SK-N-SH (cell line): ENCODE results near the gene COLEC12. TPM values are rescaled to one million over a fixed set of nuclear protein-coding genes. Genes with fewer than 3 reads are reported as not detected.

ENCODE experiments used
- CTCF ChIA-PET: fragments of 300-600, 350-600 bp; formaldehyde crosslinking; extraction: SDS; loops from one replicate; lab custom pipeline; 2021; lab: Yijun Ruan, JAX
- POLR2A ChIA-PET: fragments of 350-600 bp; sonication (Branson Sonifier 250); formaldehyde crosslinking; extraction: SDS; loops from one replicate; lab custom pipeline; 2020; ENCODE audit warnings: antibody characterized with exemption, inconsistent platforms; lab: Yijun Ruan, JAX
- DNase-seq: peaks from one replicate; pipeline ENCODE4 v3.0.0; 2012
- H2AFZ ChIP-seq: fragments of 200-600 bp; sonication (generic); 2 replicates; pipeline ENCODE4 v1.8.1; 2016; ENCODE audit warnings: antibody characterized with exemption, mild to moderate bottlenecking, low read depth
- H3F3A ChIP-seq: fragments of 200-600 bp; sonication (generic); replicated peaks from 2 replicates; pipeline ENCODE3; 2016; ENCODE audit warnings: antibody characterized with exemption, mild to moderate bottlenecking; ENCODE audit not compliant: insufficient read depth
- H3K27ac ChIP-seq, 2 experiments: fragments of 200-500 bp in 1 of 2; fragments of 200-600 bp in 1 of 2; sonication (Bioruptor generic) in 1 of 2; sonication (generic), shearing (Covaris generic) in 1 of 2; 2 replicates each; pipeline versions ENCODE4 v1.5.1 to v1.6.1; 2014 to 2016; ENCODE audit warnings: low read depth in 2 of 2, inconsistent platforms in 1 of 2, low read length in 1 of 2, mild to moderate bottlenecking in 1 of 2, mixed read lengths in 1 of 2
- H3K27me3 ChIP-seq: fragments of 200-600 bp; sonication (generic), shearing (Covaris generic); 2 replicates; pipeline ENCODE4 v1.6.1; 2016; ENCODE audit warnings: mixed run types; ENCODE audit not compliant: insufficient read depth
- H3K36me3 ChIP-seq, 2 experiments: fragments of 200-500 bp in 1 of 2; fragments of 200-600 bp in 1 of 2; sonication (Bioruptor generic) in 1 of 2; sonication (generic) in 1 of 2; replicated peaks in 1 of 2; 2 replicates each; pipeline versions ENCODE3 to v1.5.1; 2014 to 2016; ENCODE audit warnings: low read length in 1 of 2, mild to moderate bottlenecking in 1 of 2; ENCODE audit not compliant: insufficient read depth in 2 of 2, control insufficient read depth in 1 of 2
- H3K4me1 ChIP-seq, 2 experiments: fragments of 200-500 bp in 1 of 2; fragments of 200-600 bp in 1 of 2; sonication (Bioruptor generic) in 1 of 2; sonication (generic), shearing (Covaris generic) in 1 of 2; 2 replicates each; pipeline versions ENCODE4 v1.5.1 to v1.6.1; 2014 to 2016; ENCODE audit warnings: low read depth in 1 of 2, low read length in 1 of 2, mixed run types in 1 of 2; ENCODE audit not compliant: insufficient read depth in 2 of 2, control insufficient read depth in 1 of 2
- H3K4me2 ChIP-seq: fragments of 200-600 bp; sonication (generic), shearing (Covaris generic); 2 replicates; pipeline ENCODE4 v1.6.1; 2017; ENCODE audit warnings: mixed run types
- H3K4me3 ChIP-seq, 2 experiments: fragments of 200-500 bp in 1 of 2; fragments of 200-600 bp in 1 of 2; sonication (Bioruptor generic) in 1 of 2; sonication (generic), shearing (Covaris generic) in 1 of 2; 2 replicates each; pipeline versions ENCODE4 v1.5.1 to v1.8.1; 2014 to 2016; ENCODE audit warnings: low read depth in 2 of 2, inconsistent platforms in 1 of 2, low read length in 1 of 2, mild to moderate bottlenecking in 1 of 2, mixed read lengths in 1 of 2, moderate library complexity in 1 of 2
- H3K79me2 ChIP-seq: fragments of 200-600 bp; sonication (generic); 2 replicates; pipeline ENCODE4 v1.8.1; 2017; ENCODE audit warnings: mild to moderate bottlenecking; ENCODE audit not compliant: insufficient read depth
- H3K9ac ChIP-seq: fragments of 200-600 bp; sonication (generic); 2 replicates; pipeline ENCODE4 v1.6.1; 2017; ENCODE audit warnings: mixed run types
- H3K9me2 ChIP-seq: fragments of 200-600 bp; sonication (generic); 2 replicates; pipeline ENCODE4 v1.6.1; 2017; ENCODE audit warnings: mixed run types
- H3K9me3 ChIP-seq: fragments of 200-600 bp; sonication (generic); 2 replicates; pipeline ENCODE4 v1.6.1; 2017; ENCODE audit warnings: mixed run types, mild to moderate bottlenecking, moderate library complexity
- H4K20me1 ChIP-seq: fragments of 200-600 bp; sonication (generic); 2 replicates; pipeline ENCODE4 v1.6.1; 2017; ENCODE audit warnings: mild to moderate bottlenecking, mixed run types; ENCODE audit not compliant: insufficient read depth
- EP300 ChIP-seq, 2 experiments: IDR thresholded peaks; 2 replicates each; pipeline versions ENCODE4 v1.4.0 to v1.6.1; 2012; ENCODE audit warnings: borderline replicate concordance in 1 of 2, low read depth in 1 of 2, low read length in 1 of 2
- EZH2phosphoT487 ChIP-seq: fragments of 200-600 bp; sonication (generic); IDR thresholded peaks from 2 replicates; pipeline ENCODE4 v1.6.1; 2017; ENCODE audit warnings: low read depth, mixed run types, mild to moderate bottlenecking, antibody characterized with exemption, moderate library complexity, borderline replicate concordance
- GABPA ChIP-seq: IDR thresholded peaks from 2 replicates; pipeline ENCODE4 v1.4.0; 2012; ENCODE audit warnings: low read depth, mild to moderate bottlenecking
- GATA2 ChIP-seq: sonication (generic); formaldehyde crosslinking; IDR thresholded peaks from 2 replicates; pipeline ENCODE4 v1.5.0; 2020; ENCODE audit warnings: mild to moderate bottlenecking, missing genetic modification reagents
- IRF3 ChIP-seq: fragments of 150-350 bp; IDR thresholded peaks from 2 replicates; pipeline ENCODE4 v1.6.1; 2016; ENCODE audit warnings: mild to moderate bottlenecking, low read depth, low read length
- JUND ChIP-seq: IDR thresholded peaks from 2 replicates; pipeline ENCODE4 v1.4.0; 2012
- MEF2A ChIP-seq: IDR thresholded peaks from 2 replicates; pipeline ENCODE4 v1.4.0; 2012; ENCODE audit warnings: low read depth, borderline replicate concordance
- MXI1 ChIP-seq: IDR thresholded peaks from 2 replicates; pipeline ENCODE4 v1.6.1; 2012; ENCODE audit warnings: mild to moderate bottlenecking, low read depth, low read length, improper control_type of control experiment
- PBX3 ChIP-seq: IDR thresholded peaks from 2 replicates; pipeline ENCODE4; 2012
- RFX5 ChIP-seq: IDR thresholded peaks from 2 replicates; pipeline ENCODE4 v1.6.1; 2012; ENCODE audit warnings: mild to moderate bottlenecking, improper control_type of control experiment, low read length
- RXRA ChIP-seq: IDR thresholded peaks from 2 replicates; pipeline ENCODE4 v1.4.0; 2012; ENCODE audit warnings: low read depth, mild to moderate bottlenecking, borderline replicate concordance
- SIN3A ChIP-seq: IDR thresholded peaks from 2 replicates; pipeline ENCODE4 v1.6.1; 2012; ENCODE audit warnings: low read depth, mild to moderate bottlenecking, low read length, moderate library complexity, borderline replicate concordance
- TAF1 ChIP-seq: IDR thresholded peaks from 2 replicates; pipeline ENCODE4 v1.6.1; 2012; ENCODE audit warnings: low read depth, mild to moderate bottlenecking, low read length, moderate library complexity, borderline replicate concordance
- TCF12 ChIP-seq: IDR thresholded peaks from 2 replicates; pipeline ENCODE4 v1.4.0; 2012
- TEAD4 ChIP-seq: IDR thresholded peaks from 2 replicates; pipeline ENCODE4 v1.4.0; 2012; ENCODE audit warnings: mild to moderate bottlenecking, borderline replicate concordance; ENCODE audit not compliant: insufficient read depth
- YY1 ChIP-seq: IDR thresholded peaks from 2 replicates; pipeline ENCODE4 v1.4.0; 2012; ENCODE audit warnings: low read depth, mild to moderate bottlenecking
- ZBTB33 ChIP-seq: IDR thresholded peaks from 2 replicates; pipeline ENCODE4 v1.4.0; 2012; ENCODE audit warnings: low read depth, borderline replicate concordance
- WGBS: methylation state at CpG from one replicate; pipeline ENCODE4 v1.1.6; 2017; ENCODE audit warnings: low lambda C conversion rate; 5-methylcytosine and 5-hydroxymethylcytosine counted together
- polyA plus RNA-seq, 3 experiments: library from polyadenylated mRNA; depleted of rRNA; stranded (reverse); fragments of >200 nt; gene quantifications; 2 replicates each; pipeline ENCODE4 v1.2.3, GENCODE V29; 2012

The COLEC12 gene
- polyA plus RNA-seq, 1 of the 3 experiments (the other 2 are of a cell fraction) = 41.2 TPM

- Histone ChIP-seq H3K4me3 (no peak overlapping the region), H3K36me3 (no peaks in the 10 kb centered on the region), H3K9me3 (no peaks in the 10 kb centered on the region), H3K79me2 (no peaks in the 10 kb centered on the region), H3K4me1 (peaks cover 9 to 17% of the 10 kb centered on the region in 2 experiments; a peak in 3 of 4 replicates), H3K27me3 (no peaks in the 10 kb centered on the region), H4K20me1 (no peaks in the 10 kb centered on the region), H3K4me2 (no peak overlapping the region), H3K9me2 (no peaks in the 10 kb centered on the region), H3F3A (peaks cover 5% of the 10 kb centered on the region), H3K9ac (no peak overlapping the region), H2AFZ (no peak overlapping the region), H3K27ac (no peak overlapping the region)
- POLR2A ChIA-PET = no interaction called here
- TF ChIP-seq YY1 (no peak), GABPA (no peak), EP300 (IDR thresholded peaks at IDR 0.05; ENCODE audit: borderline replicate concordance in 1 of 2, low read depth in 1 of 2, low read length in 1 of 2) (no peak)
- CTCF ChIA-PET = interaction anchor here (1.0 kb wide), 1 partner anchor 65 kb away, joined by 3 read pairs; no protein-coding TSS in a partner anchor
- 46% methylated on average over 2 of the region's 2 CpGs for WGBS
- DNase-seq = no peak
Observed at GRCh38 chr18:461762-462161, 38.7 kb downstream of the COLEC12 start.

GRCh38 chr18:460791-461190, 39.7 kb downstream of the COLEC12 start:
- WGBS = 87% methylated on average over 5 of the region's 6 CpGs
- no peak for DNase-seq
- Histone ChIP-seq H3K27ac (no peak overlapping the region), H3K9me2 (no peaks in the 10 kb centered on the region), H3K4me1 (peaks cover 12 to 18% of the 10 kb centered on the region in 2 experiments; a peak in 3 of 4 replicates), H4K20me1 (no peaks in the 10 kb centered on the region), H2AFZ (no peak overlapping the region), H3K79me2 (no peaks in the 10 kb centered on the region), H3K4me2 (no peak overlapping the region), H3K9ac (no peak overlapping the region), H3K27me3 (no peaks in the 10 kb centered on the region), H3K9me3 (no peaks in the 10 kb centered on the region), H3K4me3 (no peak overlapping the region), H3K36me3 (no peaks in the 10 kb centered on the region), H3F3A (peaks cover 5% of the 10 kb centered on the region)
- CTCF ChIA-PET = interaction anchor here (1.0 to 2.2 kb wide), 3 partner anchors 35 to 163 kb away, joined by 3 to 7 read pairs (median 6); no protein-coding TSS in a partner anchor
- POLR2A ChIA-PET = no interaction called here
- TF ChIP-seq MXI1 = no peak
- TF ChIP-seq EP300 (IDR thresholded peaks at IDR 0.05; ENCODE audit: borderline replicate concordance in 1 of 2, low read depth in 1 of 2, low read length in 1 of 2) = no peak
- TF ChIP-seq EZH2phosphoT487 = no peak
- TF ChIP-seq JUND = no peak
- no peak for TF ChIP-seq SIN3A
- no peak for TF ChIP-seq YY1
- TF ChIP-seq GATA2 (CRISPR knock-in tag) = no peak

GRCh38 chr18:459814-460593, 40.5 kb downstream of the COLEC12 start:
- Histone ChIP-seq H4K20me1 (no peaks in the 10 kb centered on the region), H3K4me2 (no peak overlapping the region), H3K79me2 (no peaks in the 10 kb centered on the region), H2AFZ (no peak overlapping the region), H3K4me3 (no peak overlapping the region), H3K9ac (no peak overlapping the region), H3K36me3 (no peaks in the 10 kb centered on the region), H3K27ac (no peak overlapping the region), H3K27me3 (no peaks in the 10 kb centered on the region), H3K9me3 (no peaks in the 10 kb centered on the region), H3K9me2 (no peaks in the 10 kb centered on the region), H3K4me1 (peaks cover 12 to 18% of the 10 kb centered on the region in 2 experiments; a peak in 3 of 4 replicates), H3F3A (peaks cover 5% of the 10 kb centered on the region)
- CTCF ChIA-PET = interaction anchor here (2.1 to 2.2 kb wide), 2 partner anchors 36 to 164 kb away, joined by 6 to 7 read pairs; no protein-coding TSS in a partner anchor
- WGBS = 81% methylated on average over 14 of the region's 14 CpGs
- POLR2A ChIA-PET = no interaction called here
- no peak for DNase-seq
- no peak for TF ChIP-seq TAF1
- TF ChIP-seq GABPA = no peak
- TF ChIP-seq IRF3 = no peak
- no peak for TF ChIP-seq PBX3
- no peak for TF ChIP-seq ZBTB33
- no peak for TF ChIP-seq MXI1
- TF ChIP-seq RFX5 = no peak
- TF ChIP-seq TEAD4 = no peak
- no peak for TF ChIP-seq RXRA
- no peak for TF ChIP-seq MEF2A
- no peak for TF ChIP-seq TCF12
